Transverse colon (tissue), 4 donors: Measurements from ENCODE around the gene CHFR.

Experiments
- CTCF ChIP-seq, 5 experiments: fragments of 200-600 bp in 3 of 5; fragments of 450-650 bp in 2 of 5; sonication (generic) in 3 of 5; IDR thresholded peaks; 1 replicate in 2 of 5; 2 replicates in 3 of 5; pipeline ENCODE4 v1.5.1; 2016 to 2017; ENCODE audit warnings: antibody characterized with exemption in 5 of 5, inconsistent platforms in 3 of 5, mild to moderate bottlenecking in 2 of 5, moderate library complexity in 1 of 5
- EP300 ChIP-seq: sonication (generic); formaldehyde crosslinking; IDR thresholded peaks from one replicate; pipeline ENCODE4 v1.6.1; 2017; ENCODE audit warnings: antibody characterized with exemption, low read depth
- POLR2A ChIP-seq: fragments of 450-650 bp; IDR thresholded peaks from one replicate; pipeline ENCODE4 v1.6.1; 2016; ENCODE audit warnings: antibody characterized with exemption, mild to moderate bottlenecking, moderate library complexity
- POLR2AphosphoS5 ChIP-seq, 3 donors: sonication (generic); formaldehyde crosslinking; IDR thresholded peaks; one replicate each; pipeline ENCODE4 v1.6.1; 2016; ENCODE audit warnings: antibody characterized with exemption in 3 of 3

GRCh38 chr12:132872073-132872855 is 15.1 kb downstream of the CHFR start:
- TF ChIP-seq CTCF (IDR thresholded peaks at IDR 0.05): no peak
- no peak for TF ChIP-seq POLR2A
- no peak for TF ChIP-seq EP300
- TF ChIP-seq POLR2AphosphoS5 (IDR thresholded peaks at IDR 0.05): no peak
